HG03066 (cell line): ENCODE data around the gene KCNH6.

Experiments
- ATAC-seq: cut with Tn5 transposase; IDR thresholded peaks from one replicate; pipeline ENCODE4 v1.9.1; 2021; ENCODE audit warnings: low read depth; ENCODE audit not compliant: unreplicated experiment

KCNH6 gene

DNA sequence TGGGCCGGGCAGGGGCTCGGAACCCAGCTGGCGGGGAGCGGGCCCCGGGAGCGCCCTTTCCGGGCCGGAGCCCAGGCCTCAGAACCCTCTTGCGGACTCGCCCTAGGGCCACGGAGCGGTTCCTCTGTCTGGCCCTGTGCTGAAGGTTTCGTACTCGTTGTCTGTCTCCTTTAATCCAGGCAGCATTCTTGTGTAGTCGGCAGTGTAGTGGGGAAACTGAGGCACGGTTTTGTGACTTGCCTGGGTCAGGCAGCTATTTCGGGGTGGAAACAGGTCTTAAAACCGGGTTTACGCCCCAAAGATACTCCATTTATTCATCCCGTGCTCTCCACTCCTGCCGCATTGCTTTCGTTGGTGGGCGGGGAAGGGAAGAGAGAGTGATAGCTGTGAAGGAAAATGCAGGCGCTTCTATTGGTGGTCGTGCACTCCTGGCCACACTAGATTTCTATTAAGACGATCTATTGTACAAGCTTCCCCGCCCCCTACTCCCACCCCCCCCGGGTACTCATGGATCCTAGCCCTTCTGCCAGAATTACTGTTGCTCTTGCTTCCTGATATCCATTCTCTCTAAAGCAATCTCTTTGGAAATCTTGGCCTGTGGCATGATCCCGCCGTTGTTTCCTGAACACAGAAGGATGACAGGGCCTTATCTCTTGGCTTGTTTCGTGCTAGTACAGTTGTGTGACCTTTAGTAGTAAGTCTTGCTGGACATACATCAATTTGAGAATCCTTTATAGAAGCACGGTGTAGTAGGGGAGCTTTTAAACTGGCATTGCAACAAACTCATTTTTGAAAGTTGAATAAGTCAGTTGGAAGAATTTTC lies 27.9 kb downstream of the KCNH6 start:
- ATAC-seq: peak; percentile 1

DNA sequence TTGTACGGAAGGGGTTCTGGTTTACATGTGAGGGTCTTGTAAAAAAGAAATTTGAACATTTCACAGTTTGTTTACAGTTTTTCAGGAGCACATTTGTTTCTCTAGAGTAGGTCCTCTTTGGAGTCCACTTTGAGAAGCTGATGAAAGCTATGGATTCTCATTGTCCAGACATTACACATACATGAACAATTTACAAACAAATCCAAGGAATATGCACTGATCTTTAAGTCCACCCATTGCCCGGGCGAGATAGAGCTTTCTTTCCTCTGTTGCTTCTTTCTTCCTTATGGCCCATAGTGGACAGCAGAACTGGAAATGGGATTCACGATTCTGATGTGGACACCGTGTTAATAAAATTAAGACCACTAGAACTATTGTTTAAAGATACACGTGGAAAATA lies 29.1 kb downstream of the KCNH6 start:
- no peak for ATAC-seq

DNA sequence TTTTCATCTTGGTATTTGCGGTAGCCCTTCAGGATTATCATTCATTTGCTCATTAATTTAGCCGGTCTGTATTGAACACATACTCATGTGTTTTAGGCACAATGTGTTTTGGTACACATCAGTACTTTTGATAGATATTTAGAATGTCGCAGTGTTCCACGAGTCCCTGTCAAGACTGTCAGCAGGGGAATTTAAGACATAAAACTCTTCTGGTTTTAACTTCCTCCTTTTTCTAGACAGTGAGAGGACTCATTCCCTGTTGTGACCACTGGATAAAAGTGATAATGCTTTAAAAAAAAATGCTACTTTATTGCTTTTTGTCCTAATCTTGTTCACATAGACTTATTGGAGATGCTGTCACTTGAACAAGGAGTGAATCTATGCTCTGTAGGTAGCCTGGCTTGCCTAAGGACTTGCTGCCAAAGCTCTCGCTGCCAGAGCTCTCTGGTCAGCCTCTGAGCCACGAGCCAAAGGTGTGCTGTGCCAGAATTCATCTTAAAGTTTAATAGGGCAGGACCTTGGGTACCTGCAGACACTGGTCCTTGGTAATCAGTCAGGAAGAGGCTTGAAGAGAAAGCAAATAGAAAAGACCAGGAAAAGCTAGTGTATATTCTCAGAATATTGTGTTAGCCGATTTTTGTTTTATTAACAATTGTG lies 32.5 kb downstream of the KCNH6 start:
- no peak for ATAC-seq

DNA sequence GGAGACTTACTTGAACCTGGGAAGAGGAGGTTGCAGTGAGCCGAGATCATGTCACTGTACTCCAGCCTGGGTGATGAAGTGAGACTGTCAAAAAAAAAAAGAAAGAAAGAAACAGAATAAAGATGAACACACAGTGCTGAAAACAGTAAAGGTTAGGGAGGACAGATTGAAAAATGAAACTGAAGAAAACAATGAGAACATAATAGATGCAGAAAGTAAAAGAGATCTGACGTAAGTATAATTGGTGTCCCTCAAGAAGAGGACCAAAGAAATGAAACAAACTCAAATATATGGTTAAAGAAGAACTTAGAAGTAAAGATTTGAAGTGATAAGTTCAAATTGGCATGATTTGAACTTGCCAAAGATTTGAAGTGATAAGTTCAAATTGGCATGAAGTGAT lies 34.3 kb downstream of the KCNH6 start:
- no peak for ATAC-seq

DNA sequence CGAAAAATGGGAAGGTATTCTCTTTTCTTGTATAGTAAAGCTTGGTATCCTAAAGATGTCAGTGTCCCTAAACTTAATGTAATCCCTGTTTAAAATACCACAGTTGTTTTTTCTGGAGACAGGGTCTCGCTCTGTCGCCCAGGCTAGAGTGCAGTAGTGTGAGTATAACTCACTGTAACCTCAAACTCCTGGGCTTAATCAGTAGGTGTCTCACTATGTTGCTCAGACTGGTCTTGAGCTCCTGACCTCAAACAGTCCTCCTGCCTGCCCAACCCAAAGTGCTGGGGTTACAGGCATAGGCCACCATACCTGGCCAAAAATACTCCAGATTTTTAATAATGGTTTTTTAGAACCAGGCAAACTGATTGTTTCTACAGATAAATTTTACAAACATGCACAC lies 35.3 kb downstream of the KCNH6 start:
- no peak for ATAC-seq

DNA sequence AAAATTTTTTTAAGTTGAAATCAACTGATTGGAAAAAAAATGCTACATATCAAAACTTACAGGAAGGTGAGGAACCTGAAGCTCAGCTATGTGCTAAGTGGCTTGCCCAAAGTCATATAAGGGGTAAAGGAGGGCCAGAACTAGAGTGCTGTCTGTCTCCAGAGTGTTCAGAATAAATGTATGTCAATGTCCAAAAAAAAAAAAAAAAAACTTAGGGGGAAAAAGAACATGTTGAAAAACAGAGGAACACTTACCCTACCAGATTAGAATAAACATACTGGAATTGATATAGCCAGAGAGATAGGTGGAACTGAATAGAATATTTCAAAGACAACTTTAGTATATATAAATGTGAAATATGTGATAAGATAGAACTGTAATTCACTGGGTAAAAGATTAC lies 38.7 kb downstream of the KCNH6 start:
- ATAC-seq: no peak

DNA sequence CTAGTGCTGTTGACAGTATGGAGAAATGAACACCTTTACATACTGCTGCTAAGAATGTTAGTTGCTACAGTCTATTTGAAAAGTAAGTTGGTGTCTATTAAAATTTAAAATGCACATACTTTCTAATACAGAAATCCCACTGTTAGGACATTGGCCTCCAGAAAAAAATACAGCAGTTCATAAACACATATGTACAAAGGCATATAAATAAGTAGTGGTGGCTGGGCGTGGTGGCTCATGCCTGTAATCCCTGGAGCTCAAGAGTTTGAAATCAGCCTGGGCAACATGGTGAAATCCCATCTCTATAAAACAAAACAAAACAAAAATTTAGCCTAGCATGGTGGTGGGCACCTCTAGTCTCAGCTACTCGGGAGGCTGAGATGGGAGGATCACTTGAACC lies 40.2 kb downstream of the KCNH6 start:
- no peak for ATAC-seq

DNA sequence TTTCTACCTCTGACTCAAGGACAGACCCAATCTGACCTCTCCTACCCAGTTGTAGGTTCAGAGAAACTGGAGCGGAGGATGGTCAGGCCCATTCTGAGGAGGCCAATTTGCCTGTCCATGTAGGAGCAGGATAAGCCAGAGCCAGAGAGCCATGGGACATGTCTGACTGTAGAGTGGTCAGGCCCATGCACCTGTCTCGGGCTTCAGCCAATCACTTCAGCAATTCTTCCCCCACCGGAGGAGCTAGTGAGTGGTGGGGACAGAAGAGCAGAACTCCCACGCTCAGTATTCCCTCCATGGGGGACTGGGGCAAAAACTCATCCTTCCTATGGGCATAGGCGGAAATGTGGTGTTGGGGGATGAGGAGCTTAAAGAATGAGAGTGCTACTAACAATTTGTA lies 41.4 kb downstream of the KCNH6 start:
- ATAC-seq: no peak

DNA sequence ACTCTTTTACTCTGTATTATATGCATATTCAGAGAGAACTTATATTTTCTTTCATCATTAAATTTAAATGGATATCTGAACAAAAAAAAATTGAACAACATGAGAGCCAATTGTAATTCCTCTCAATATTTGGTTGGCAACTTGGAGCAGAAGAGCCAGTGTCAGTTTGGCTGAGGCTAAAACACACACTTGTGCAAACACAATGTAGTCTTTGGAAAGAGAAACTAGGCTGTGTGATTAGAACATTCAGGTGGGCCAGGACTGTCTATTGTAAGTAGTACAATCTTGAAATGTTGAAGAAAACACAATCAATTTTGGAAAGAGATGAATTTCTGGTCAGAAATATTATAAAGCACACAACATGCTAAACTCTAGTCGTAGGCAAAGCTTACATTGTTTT lies 44.1 kb downstream of the KCNH6 start:
- ATAC-seq: no peak

DNA sequence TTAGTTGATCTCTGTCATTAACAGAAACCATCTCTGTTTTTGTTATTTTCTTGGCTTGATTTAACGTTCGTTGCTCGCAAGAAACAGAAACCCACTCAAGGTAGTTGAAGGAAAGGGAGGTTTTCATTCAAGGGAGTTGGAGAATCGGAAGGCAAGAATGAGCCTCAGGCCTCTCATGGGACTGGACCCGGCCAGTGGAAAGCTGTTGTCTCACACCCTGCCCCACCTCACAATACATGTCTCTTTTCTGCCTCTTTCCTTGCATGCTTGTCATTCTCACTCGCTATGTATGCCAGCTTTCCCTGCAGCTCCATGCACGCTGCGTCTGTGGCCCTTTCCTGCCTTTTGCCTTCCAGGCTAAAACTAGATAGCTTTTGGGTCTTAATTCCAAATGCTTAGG lies 45.4 kb downstream of the KCNH6 start:
- ATAC-seq: no peak

DNA sequence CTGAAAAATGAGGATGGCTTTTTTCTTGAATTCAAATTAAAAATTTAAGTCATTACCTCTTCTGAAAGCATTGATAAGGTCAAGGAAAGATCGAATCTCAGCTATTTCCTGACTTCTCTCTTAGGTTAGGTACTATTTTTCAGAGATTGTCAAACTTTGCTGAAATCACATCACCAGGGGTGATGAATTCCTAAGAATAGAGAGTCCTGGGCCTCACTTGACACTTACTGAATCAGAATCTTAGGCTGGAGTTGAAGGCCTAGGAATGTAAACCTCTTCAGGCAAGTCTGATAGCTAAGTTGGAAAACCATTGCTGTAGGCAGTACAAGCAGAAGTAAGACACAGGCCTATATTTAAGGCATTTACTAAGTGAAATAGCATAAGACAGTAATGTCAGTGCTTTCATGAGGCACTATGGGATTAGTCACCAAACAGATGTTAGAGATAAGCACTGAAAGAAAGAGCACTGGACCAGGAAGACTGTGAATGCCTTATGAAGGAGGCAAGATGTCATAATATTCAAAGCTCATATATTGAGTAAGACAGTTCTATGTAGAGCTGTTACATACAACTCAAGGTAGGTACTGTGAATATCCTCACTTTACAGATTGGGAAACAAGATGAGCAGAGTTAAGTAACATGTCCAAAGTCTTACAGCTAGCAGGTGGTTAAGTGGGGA lies 48.6 kb downstream of the KCNH6 start:
- no peak for ATAC-seq

DNA sequence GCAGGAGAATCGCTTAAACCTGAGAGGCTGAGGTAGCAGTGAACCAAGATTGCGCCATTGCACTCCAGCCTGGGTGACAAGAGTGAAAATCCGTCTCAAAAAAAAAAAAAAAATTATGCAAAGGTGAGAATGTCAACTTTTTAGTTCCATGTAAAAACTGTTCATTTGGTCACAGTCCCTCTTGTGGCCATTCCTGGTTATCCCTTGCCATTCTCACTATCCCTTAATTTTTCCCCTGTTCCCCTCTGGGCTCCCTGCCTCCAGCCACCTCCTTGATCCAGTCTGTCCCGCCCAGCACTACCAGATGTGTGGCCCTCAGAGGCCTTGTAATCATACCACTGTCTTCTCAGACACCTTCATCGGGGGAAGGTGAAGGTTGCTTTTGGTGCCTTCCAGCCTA lies 50.5 kb downstream of the KCNH6 start:
- ATAC-seq: no peak

DNA sequence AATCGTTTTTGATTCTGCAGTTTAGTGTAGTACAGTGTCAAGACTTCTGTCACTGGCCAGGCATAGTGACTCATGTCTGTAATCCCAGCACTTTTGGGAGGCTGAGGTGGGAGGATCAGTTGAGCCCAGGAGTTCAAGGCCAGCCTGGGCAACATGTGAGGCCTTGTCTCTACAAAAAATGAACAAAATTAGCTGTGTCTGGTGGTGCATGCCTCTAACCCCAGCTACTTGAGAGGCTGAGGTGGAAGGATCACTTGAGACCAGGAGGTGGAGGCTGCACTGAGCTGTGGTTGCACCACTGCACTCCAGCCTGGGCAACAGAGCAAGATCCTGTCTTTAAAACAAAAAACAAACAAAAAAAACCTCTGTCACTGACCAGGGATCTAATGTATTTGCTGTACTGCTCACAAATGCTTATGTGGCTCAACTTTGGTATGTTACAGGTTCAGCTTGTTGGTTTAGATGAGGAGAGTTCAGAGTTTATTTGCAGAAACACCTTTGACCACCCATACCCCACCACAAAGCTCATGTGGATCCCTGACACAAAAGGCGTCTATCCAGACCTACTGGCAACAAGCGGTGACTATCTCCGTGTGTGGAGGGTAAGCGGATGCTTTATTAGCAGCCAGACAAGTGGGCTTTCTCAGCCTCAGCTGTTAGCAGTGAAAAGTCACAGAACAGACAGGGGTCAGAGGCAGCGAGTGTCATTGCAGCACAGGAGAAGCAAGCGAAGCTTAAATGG lies 55.0 kb downstream of the KCNH6 start:
- no peak for ATAC-seq

DNA sequence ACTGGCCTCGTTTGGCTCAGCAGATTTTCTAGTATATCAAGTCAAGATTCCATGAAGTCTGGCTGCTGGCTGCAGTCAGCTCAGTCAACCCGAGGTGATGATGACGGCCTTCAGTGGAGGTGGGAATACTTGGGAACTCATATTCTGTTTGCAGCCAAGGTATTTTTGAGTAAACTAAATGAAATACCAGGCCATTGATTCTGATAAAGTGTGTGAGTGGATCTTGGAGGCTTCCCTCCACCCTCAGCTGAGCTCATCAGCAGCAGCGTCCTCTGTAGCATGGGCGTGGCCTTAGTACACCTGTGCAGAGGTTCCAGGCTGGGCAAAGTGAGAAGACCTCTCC lies 55.6 kb downstream of the KCNH6 start:
- no peak for ATAC-seq

DNA sequence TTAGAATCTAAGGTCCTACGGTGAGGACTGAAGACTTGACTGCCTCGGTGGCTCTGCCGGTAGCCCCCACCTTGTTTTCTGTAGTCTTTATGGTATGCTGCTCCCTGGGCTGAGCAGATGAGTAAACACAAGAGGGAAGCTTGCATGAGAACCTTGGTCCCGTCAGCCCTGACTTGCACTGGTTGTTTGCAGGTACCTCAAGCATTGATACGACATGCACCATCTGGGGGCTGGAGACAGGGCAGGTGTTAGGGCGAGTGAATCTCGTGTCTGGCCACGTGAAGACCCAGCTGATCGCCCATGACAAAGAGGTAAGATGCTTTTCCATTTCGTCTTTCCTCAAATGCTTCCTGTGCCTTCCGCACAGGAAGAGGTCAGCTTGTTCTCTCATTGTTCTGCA lies 56.5 kb downstream of the KCNH6 start:
- no peak for ATAC-seq

DNA sequence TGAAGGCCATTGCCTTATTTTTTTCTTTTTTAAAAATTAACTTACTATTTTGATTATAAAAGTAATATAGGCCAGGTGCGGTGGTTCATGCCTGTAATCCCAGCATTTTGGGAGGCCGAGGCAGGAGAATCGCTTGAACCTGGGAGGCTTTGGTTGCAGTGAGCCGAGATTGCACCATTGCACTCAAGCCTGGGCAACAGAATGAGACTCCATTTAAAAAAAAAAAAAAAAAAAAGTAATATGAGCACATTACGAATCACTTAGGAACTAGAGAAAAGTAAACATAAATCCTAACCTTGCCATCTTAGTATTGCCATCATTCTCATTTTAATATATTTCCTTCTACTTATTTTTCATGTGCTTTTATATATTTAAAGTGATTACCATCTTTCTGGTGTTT lies 64.6 kb downstream of the KCNH6 start:
- no peak for ATAC-seq

DNA sequence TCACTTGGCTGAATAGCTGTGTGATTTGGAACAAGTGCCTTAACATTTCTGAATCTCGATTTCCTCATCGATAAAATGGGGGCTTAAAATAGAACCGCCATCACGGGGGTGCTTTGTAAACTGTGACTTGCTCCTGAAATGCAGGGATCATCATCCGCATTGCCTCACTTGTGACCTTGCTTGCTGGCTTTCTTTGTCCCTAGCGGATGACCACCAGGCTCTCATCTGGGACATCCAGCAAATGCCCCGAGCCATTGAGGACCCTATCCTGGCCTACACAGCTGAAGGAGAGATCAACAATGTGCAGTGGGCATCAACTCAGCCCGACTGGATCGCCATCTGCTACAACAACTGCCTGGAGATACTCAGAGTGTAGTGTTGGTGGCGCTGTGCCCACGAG lies 65.6 kb downstream of the KCNH6 start:
- ATAC-seq: no peak

DNA sequence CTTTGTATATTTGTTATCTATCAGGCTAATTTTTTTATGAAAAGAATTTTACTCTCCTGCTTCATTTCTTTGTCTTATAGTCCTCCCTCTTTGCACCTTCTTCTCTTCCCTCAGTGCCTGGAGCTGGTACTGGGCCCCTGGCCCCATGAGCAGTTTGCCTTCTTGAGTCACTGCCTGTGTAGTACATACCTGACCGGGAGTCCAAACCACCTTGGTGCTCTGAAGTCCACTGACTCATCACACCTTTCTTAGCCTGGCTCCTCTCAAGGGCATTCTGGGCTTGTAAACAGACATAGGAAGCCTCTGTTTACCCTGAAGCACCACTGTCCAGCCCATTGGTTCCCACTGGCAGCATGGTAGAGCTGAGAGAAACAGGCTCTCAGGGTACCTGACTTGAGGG lies 66.5 kb downstream of the KCNH6 start:
- ATAC-seq: no peak

DNA sequence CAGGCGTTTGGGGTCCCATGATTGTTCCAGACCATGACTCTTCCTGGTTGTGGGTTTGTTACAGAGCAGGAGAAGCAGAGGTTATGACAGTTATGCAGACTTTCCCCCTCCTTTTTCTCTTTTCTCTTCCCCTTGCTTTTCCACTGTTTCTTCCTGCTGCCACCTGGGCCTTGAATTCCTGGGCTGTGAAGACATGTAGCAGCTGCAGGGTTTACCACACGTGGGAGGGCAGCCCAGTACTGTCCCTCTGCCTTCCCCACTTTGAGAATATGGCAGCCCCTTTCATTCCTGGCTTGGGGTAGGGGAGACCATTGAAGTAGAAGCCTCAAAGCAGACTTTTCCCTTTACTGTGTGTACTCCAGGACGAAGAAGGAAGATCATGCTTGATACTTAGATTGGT lies 69.6 kb downstream of the KCNH6 start:
- no peak for ATAC-seq

DNA sequence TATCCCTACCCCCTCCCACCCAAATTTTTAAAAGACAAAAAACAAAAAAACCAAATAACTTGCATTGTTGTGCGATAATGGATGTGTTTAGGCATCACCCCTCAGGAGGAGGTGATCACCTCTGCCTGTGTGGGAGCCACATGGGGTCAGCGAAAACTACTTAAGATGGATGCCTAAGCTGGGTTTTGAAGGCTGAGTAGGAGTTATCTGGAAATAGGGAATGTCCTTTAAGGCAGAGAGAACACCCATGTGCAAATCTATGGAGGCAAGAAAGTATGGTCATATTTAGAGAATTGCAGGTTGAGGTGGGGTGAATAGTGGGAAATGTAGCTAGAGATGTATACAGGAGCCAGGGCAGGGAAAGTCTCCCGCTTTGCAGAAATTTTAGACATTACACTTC lies 72.0 kb downstream of the KCNH6 start:
- no peak for ATAC-seq
